Hindlimb muscle (tissue), 1 donor: ENCODE results near the gene STYXL1. TPM values are rescaled to one million over a fixed set of nuclear protein-coding genes. Genes with fewer than 3 reads are reported as not detected.
"Not testable (repeated sequence)": the region's sequence is repeated elsewhere in the genome, so short reads cannot be mapped to it uniquely, and the experiment has no call there.

ENCODE experiments used
- DNase-seq: peaks from one replicate; pipeline ENCODE4 v3.0.0-alpha.2; 2013
- polyA plus RNA-seq: library from polyadenylated mRNA; unstranded; fragments of 120-200 nt; gene quantifications from one replicate; pipeline ENCODE4 v1.2.1, GENCODE V29; 2013; ENCODE audit not compliant: insufficient read length

STYXL1 gene
- polyA plus RNA-seq, 1 donor = 26.7 TPM

GRCh38 chr7:76065016-76065612, 17.3 kb upstream of the STYXL1 start:
- no peak for DNase-seq

- DNase-seq = no peak
These were observed 16.6 kb upstream of the STYXL1 start for GRCh38 chr7:76064208-76064970.

GRCh38 chr7:76063525-76063924, 15.7 kb upstream of the STYXL1 start:
- no peak for DNase-seq

- no peak for DNase-seq
These were observed 15.3 kb upstream of the STYXL1 start for GRCh38 chr7:76063114-76063513.

GRCh38 chr7:76062254-76062653, 14.5 kb upstream of the STYXL1 start:
- DNase-seq = no peak

GRCh38 chr7:76060842-76061241, 13.0 kb upstream of the STYXL1 start:
- DNase-seq = no peak

- not testable (repeated sequence) for DNase-seq
These were observed 10.9 kb upstream of the STYXL1 start for GRCh38 chr7:76058745-76059144.

GRCh38 chr7:76057813-76058145, 10.0 kb upstream of the STYXL1 start:
- no peak for DNase-seq

- no peak for DNase-seq
These were observed 9.5 kb upstream of the STYXL1 start for GRCh38 chr7:76057103-76057812.

- DNase-seq = no peak
These were observed 8.4 kb upstream of the STYXL1 start for GRCh38 chr7:76056241-76056640.

GRCh38 chr7:76054123-76055120, 6.6 kb upstream of the STYXL1 start:
- no peak for DNase-seq

GRCh38 chr7:76053461-76053860, 5.7 kb upstream of the STYXL1 start:
- DNase-seq = no peak

- not testable (repeated sequence) for DNase-seq
These were observed 4.9 kb upstream of the STYXL1 start for GRCh38 chr7:76052681-76053080.

GRCh38 chr7:76051840-76052239, 4.0 kb upstream of the STYXL1 start:
- no peak for DNase-seq

- no peak for DNase-seq
These were observed 2.7 kb upstream of the STYXL1 start for GRCh38 chr7:76050545-76050944.

- no peak for DNase-seq
These were observed 1.5 kb upstream of the STYXL1 start for GRCh38 chr7:76049295-76049694.

GRCh38 chr7:76048668-76048988, 828 bp upstream of the STYXL1 start:
- no peak for DNase-seq

GRCh38 chr7:76047305-76047810, 442 bp downstream of the STYXL1 start:
- DNase-seq = no peak

GRCh38 chr7:76044375-76044865, 3.4 kb downstream of the STYXL1 start:
- no peak for DNase-seq

GRCh38 chr7:76040126-76040525, 7.7 kb downstream of the STYXL1 start:
- no peak for DNase-seq

- DNase-seq = peak; percentile 17
These were observed 10.5 kb downstream of the STYXL1 start for GRCh38 chr7:76037310-76037709.

GRCh38 chr7:76031964-76032363, 15.8 kb downstream of the STYXL1 start:
- no peak for DNase-seq
